HCEC 1CT (cell line): Measurements from ENCODE around the gene SEC22A.
"Not testable (repeated sequence)": the region's sequence is repeated elsewhere in the genome, so short reads cannot be mapped to it uniquely, and the experiment has no call there.

ENCODE experiments used
- DNase-seq: peaks from one replicate; pipeline ENCODE4 v3.0.0-alpha.2; 2017

SEC22A gene

GRCh38 chr3:123180791-123181190 lies 21.0 kb upstream of the SEC22A start:
- no peak for DNase-seq

DNA sequence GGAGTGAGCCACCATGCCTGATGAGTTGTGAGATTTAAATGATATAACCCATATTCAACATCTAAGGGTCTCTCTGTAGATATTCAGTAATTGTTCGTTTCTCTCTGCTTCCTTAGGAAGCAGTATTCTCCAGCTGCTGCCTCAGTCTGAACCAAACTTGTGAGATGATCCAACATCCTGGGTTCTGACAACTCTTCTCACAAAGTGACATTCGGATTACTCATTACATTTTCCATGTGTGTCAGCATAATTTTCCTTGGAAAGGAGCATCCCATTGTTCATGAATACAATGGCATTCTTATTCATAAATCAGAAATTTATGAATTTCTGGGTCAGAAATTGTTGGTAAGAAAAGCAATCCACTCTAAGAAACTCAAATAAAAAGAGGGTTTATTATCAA lies 15.0 kb upstream of the SEC22A start:
- no peak for DNase-seq

GRCh38 chr3:123188058-123188457 lies 13.7 kb upstream of the SEC22A start:
- no peak for DNase-seq

- DNase-seq: no peak
Observed at GRCh38 chr3:123193448-123194101, 8.2 kb upstream of the SEC22A start.

GRCh38 chr3:123194552-123194951 lies 7.2 kb upstream of the SEC22A start:
- peak; percentile 31 for DNase-seq

GRCh38 chr3:123198372-123198771 lies 3.4 kb upstream of the SEC22A start:
- no peak for DNase-seq

DNA sequence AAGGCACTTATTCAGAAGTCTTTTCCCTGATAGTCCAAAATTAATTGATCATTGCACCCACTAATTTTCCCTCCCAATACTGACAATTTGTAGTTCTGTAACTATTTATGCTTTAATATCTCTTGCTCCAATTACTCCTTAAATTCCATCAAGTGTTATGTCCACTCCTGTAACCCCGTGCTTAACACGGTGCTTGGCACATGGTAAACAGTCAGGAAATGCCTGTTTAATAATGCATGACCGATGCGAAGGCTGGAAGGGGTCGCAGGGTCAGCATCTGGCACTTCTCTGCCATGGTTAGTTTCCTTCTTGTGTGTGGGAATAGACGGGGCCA lies 553 bp upstream of the SEC22A start:
- DNase-seq: no peak

- no peak for DNase-seq
Observed at GRCh38 chr3:123202451-123202850, 708 bp downstream of the SEC22A start.

- DNase-seq: no peak
Observed at GRCh38 chr3:123218990-123219389, 17.2 kb downstream of the SEC22A start.

DNA sequence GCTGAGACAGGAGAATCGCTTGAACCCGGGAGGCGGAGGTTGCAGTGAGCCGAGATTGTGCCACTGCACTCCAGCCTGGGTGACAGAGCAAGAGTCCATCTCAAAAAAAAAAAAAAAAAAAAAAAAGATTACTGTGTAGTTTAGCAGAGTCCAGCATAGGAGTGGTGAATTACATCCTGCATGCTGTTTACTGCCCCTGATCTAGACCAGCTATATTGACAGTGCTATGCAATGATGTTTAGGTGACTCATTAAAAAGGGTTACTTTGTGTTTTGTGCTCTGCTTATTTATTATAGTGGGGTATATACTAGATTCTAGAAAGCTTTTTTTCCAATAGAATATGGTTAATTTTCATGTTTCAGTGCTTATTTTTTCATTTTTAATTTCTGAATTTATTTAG lies 19.6 kb downstream of the SEC22A start:
- DNase-seq: not testable (repeated sequence)

DNA sequence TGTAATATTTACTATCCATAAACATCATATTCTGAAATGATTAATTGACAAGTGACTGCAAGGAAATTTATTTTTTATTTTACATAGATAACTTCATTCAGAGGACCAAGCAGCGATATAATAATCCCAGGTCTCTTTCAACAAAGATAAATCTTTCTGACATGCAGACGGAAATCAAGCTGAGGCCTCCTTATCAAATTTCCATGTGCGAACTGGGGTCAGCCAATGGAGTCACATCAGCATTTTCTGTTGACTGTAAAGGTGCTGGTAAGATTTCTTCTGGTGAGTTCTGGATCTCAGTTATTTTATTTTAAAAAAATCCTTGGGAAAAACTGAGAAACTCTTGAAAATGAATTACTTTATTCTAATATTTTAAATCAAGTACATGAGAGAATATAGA lies 23.3 kb downstream of the SEC22A start:
- no peak for DNase-seq

DNA sequence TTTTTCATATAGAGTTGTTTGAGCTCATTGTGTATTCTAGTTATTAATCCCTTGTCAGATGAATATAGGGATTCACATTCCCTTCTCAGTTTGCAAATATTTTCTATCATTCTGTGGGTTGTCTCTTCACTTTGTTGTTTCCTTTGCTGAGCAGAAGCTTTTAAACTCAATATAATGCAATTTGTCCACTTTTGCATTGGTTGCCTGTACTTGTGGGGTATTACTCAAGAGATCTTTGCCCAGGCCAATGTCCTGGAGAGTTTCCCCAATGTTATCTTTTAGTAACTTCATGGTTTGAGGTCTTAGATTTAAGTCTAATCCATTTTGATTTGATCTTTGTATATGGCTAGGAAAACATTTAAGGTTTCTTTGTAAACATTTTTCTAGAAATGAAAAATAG lies 24.8 kb downstream of the SEC22A start:
- no peak for DNase-seq

DNA sequence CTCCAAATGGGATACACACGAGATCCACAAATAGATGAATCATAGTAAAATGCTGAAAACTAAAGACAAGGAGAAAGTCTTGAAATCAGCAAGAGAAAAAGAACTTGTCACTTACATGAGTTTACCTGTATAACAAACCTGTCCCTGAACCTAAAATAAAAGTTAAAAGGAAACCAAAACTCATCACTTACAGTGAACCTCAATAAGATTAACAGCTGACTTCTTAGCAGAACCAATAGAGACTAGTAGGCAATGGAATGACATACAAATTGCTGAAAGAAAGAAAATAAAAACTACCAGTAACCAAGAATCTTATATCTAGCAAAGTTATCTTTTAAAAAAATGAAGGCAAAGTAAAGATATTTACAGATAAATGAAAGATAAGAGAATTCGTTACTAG lies 27.4 kb downstream of the SEC22A start:
- DNase-seq: peak; percentile 16

GRCh38 chr3:123236902-123237301 lies 35.2 kb downstream of the SEC22A start:
- DNase-seq: no peak

GRCh38 chr3:123239186-123239585 lies 37.4 kb downstream of the SEC22A start:
- DNase-seq: not testable (repeated sequence)

DNA sequence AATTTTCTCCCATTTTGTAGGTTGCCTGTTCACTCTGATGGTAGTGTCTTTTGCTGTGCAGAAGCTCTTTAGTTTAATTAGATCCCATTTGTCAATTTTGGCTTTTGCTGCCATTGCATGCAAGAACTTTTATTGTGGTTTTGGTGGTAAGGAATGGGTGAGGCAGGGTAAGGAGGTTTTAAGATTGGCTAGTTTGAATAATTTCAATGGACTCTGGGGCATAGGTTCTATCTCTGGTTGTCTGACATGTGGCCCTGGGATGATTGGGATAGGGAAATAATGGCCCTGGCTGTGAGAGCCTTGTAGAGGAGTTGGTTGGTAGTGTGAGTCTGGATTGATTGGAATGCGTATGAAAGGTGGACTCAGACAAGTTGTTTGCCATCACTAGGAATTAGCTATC lies 38.0 kb downstream of the SEC22A start:
- no peak for DNase-seq

DNA sequence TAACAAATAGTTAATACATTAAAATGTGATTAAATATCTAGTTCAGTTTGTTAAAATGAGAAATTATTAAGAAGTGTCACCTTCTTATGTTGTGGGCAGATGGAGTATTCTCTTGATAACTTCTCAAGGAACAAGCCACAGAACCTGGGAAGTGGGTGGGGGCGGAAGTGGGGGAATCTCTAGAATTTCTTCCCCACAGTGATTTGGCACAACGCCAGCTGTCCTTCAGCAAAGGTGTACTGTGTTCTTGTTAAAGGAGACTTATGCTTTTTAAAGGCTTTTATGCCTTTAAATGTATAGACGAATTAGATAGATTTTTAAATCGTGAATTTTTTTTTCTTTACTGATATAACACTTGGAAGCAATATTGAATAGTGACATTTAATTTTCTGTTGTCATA lies 42.4 kb downstream of the SEC22A start:
- no peak for DNase-seq

GRCh38 chr3:123246866-123247265 lies 45.1 kb downstream of the SEC22A start:
- DNase-seq: no peak

- DNase-seq: no peak
Observed at GRCh38 chr3:123256256-123256655, 54.5 kb downstream of the SEC22A start.

DNA sequence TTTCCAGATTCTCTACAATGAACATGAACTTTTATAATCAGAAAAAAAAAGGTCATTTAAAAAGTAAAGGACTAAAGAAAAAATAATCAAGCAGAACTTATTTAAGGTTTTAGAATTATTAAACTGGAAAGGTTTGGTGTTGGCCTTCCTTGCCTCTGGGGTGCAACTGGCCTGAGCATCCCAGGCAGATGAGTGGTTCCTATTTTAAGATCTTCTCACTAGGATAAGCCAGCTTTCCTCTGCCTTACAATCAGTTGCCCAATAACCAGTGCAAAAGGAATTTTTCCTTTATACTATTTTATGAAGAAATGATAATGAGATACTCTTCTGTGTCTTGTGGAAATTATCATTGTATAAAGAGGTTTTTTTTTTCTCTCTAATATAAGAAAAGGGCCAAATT lies 56.6 kb downstream of the SEC22A start:
- no peak for DNase-seq

- peak; percentile 67 for DNase-seq
Observed at GRCh38 chr3:123258811-123259420, 57.2 kb downstream of the SEC22A start.

DNA sequence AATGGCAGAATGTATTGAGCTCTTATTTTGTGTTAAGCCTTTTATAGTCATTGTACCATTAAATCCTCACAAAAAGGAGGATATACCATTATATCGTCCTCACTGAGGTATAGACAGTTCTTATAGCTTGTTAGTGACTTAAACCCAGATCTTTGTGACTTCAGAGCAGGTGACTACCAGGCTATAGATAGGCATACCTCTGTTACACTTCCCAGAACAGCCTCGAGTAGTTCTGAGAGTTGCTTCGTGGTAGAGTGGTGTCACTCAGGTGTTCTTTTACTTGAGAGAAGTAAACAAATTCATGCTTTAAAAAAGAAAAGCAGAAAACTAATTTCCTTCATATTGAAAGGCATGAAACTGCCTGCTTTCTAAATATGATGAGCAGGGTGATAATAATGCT lies 59.9 kb downstream of the SEC22A start:
- DNase-seq: no peak

DNA sequence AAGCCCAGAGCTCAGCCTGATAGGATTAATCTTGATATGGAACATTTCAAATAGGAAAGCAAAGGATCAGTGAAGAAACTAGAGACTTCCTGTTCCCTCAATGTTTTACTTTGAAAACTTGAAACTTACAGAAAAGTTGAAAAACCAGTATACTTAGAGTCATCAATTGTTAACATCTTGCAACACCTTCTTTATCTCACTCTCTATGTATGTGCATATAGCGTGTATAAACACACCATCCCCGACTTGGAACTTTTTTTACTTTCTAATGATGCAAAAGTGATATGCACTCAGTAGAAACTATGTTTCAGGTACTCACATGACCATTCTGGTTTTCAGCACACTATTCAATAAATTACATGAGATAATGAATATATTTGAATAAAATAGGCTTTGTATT lies 60.5 kb downstream of the SEC22A start:
- no peak for DNase-seq

GRCh38 chr3:123262868-123263267 lies 61.1 kb downstream of the SEC22A start:
- DNase-seq: no peak

DNA sequence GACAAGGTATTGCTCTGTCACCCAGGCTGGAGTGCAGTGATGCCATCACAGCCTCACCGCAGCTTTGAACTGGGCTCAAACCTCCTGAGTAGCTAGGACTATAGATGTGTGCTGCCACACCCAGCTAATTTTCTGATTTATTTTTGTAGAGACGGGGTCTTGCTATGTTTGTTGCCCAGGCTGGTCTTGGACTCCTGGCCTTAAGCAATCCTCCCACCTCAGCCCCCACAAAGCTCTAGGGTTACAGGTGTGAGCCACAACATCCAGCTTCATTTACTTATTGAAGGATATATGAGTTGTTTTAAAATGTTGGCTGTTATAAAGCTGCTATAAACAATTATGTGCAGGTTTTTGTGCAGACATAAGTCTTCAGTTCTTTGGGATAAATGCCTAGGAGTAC lies 62.2 kb downstream of the SEC22A start:
- no peak for DNase-seq
